H9 (cell line): ENCODE results near the gene MGAT4A. TPM values are rescaled to one million over a fixed set of nuclear protein-coding genes. Genes with fewer than 3 reads are reported as not detected.

Experiments
- DNase-seq: peaks from one replicate; pipeline ENCODE4 v3.0.0-alpha.2; 2017
- H2AFZ ChIP-seq: one replicate; pipeline ENCODE4 v1.6.1; 2013; ENCODE audit warnings: mild to moderate bottlenecking, low read length, control low read depth, moderate library complexity
- H2AK5ac ChIP-seq: 2 replicates; pipeline ENCODE4 v1.6.1; 2013; ENCODE audit warnings: low read length, control low read depth, mixed read lengths; ENCODE audit not compliant: insufficient read length
- H2BK120ac ChIP-seq: one replicate; pipeline ENCODE4 v1.6.1; 2013; ENCODE audit warnings: low read depth, mild to moderate bottlenecking, low read length, control low read depth, inconsistent platforms; ENCODE audit not compliant: poor library complexity, severe bottlenecking
- H2BK12ac ChIP-seq: 2 replicates; pipeline ENCODE4 v1.6.1; 2013; ENCODE audit warnings: low read length, control low read depth, mixed read lengths, low read depth; ENCODE audit not compliant: insufficient read length
- H2BK15ac ChIP-seq: 2 replicates; pipeline ENCODE4 v1.6.1; 2013; ENCODE audit warnings: low read depth, low read length, control low read depth
- H2BK20ac ChIP-seq: one replicate; pipeline ENCODE4 v1.6.1; 2013; ENCODE audit warnings: low read depth, mild to moderate bottlenecking, low read length, control low read depth, inconsistent platforms; ENCODE audit not compliant: poor library complexity, severe bottlenecking
- H2BK5ac ChIP-seq: 2 replicates; pipeline ENCODE4 v1.6.1; 2013; ENCODE audit warnings: low read length, control low read depth, mixed read lengths; ENCODE audit not compliant: insufficient read length
- H3K14ac ChIP-seq: 2 replicates; pipeline ENCODE4 v1.6.1; 2013; ENCODE audit warnings: low read length, control low read depth; ENCODE audit not compliant: insufficient read depth
- H3K18ac ChIP-seq: 2 replicates; pipeline ENCODE4 v1.6.1; 2013; ENCODE audit warnings: low read depth, mild to moderate bottlenecking, mixed read lengths, low read length, control low read depth; ENCODE audit not compliant: insufficient read length
- H3K23ac ChIP-seq: 2 replicates; pipeline ENCODE4 v1.6.1; 2013; ENCODE audit warnings: low read length, control low read depth, mixed read lengths, low read depth; ENCODE audit not compliant: insufficient read length
- H3K23me2 ChIP-seq: 2 replicates; pipeline ENCODE4 v1.6.1; 2013; ENCODE audit warnings: low read depth, mild to moderate bottlenecking, mixed read lengths, low read length, control low read depth; ENCODE audit not compliant: insufficient read length, poor library complexity, severe bottlenecking
- H3K27ac ChIP-seq: 2 replicates; pipeline ENCODE4 v1.5.1; 2013; ENCODE audit warnings: low read length, control low read depth, mixed read lengths, low read depth; ENCODE audit not compliant: insufficient read length
- H3K27me3 ChIP-seq: 2 replicates; pipeline ENCODE4 v1.6.1; 2013; ENCODE audit warnings: low read length, control low read depth, inconsistent platforms; ENCODE audit not compliant: insufficient read depth
- H3K4ac ChIP-seq: 2 replicates; pipeline ENCODE4 v1.6.1; 2013; ENCODE audit warnings: low read depth, mild to moderate bottlenecking, control low read depth, inconsistent platforms, low read length, moderate library complexity
- H3K4me1 ChIP-seq: 2 replicates; pipeline ENCODE4 v1.6.1; 2013; ENCODE audit warnings: low read length, control low read depth, inconsistent platforms; ENCODE audit not compliant: insufficient read depth
- H3K4me2 ChIP-seq: 2 replicates; pipeline ENCODE4 v1.6.1; 2013; ENCODE audit warnings: low read length, control low read depth, mixed read lengths; ENCODE audit not compliant: insufficient read length, insufficient read depth
- H3K56ac ChIP-seq: 2 replicates; pipeline ENCODE4 v1.6.1; 2013; ENCODE audit warnings: low read depth, mild to moderate bottlenecking, mixed read lengths, low read length, control low read depth; ENCODE audit not compliant: insufficient read length
- H3K79me1 ChIP-seq: 2 replicates; pipeline ENCODE4 v1.6.1; 2013; ENCODE audit warnings: low read depth, mild to moderate bottlenecking, moderate library complexity, low read length, control low read depth, inconsistent platforms; ENCODE audit not compliant: insufficient read depth, poor library complexity, severe bottlenecking
- H3K79me2 ChIP-seq: 2 replicates; pipeline ENCODE4 v1.6.1; 2013; ENCODE audit warnings: low read length, control low read depth, inconsistent platforms; ENCODE audit not compliant: insufficient read depth
- H3K9ac ChIP-seq: 2 replicates; pipeline ENCODE4 v1.6.1; 2013; ENCODE audit warnings: low read length, control low read depth, mixed read lengths; ENCODE audit not compliant: insufficient read length; ENCODE audit errors: extremely low read depth
- H3K9me3 ChIP-seq: one replicate; pipeline ENCODE4 v1.6.1; 2013; ENCODE audit warnings: low read depth, low read length, inconsistent platforms; ENCODE audit not compliant: control insufficient read depth
- H3T11ph ChIP-seq: one replicate; pipeline ENCODE4 v1.6.1; 2013; ENCODE audit warnings: mild to moderate bottlenecking, low read length, control low read depth, inconsistent platforms
- H4K20me1 ChIP-seq: one replicate; pipeline ENCODE4 v1.6.1; 2013; ENCODE audit not compliant: control insufficient read depth, insufficient read length, insufficient read depth
- H4K5ac ChIP-seq: 2 replicates; pipeline ENCODE4 v1.6.1; 2013; ENCODE audit warnings: low read depth, mild to moderate bottlenecking, mixed read lengths, low read length, control low read depth; ENCODE audit not compliant: insufficient read length
- H4K8ac ChIP-seq: replicated peaks from 2 replicates; pipeline ENCODE4 v1.6.1; 2013; ENCODE audit warnings: low read length, control low read depth, mixed read lengths, low read depth; ENCODE audit not compliant: insufficient read length
- H4K91ac ChIP-seq: 2 replicates; pipeline ENCODE4 v1.6.1; 2013; ENCODE audit warnings: low read depth, mild to moderate bottlenecking, moderate library complexity, mixed read lengths, low read length, control low read depth; ENCODE audit not compliant: insufficient read length
- H3K27ac Mint-ChIP-seq, 3 experiments: 2 replicates in 2 of 3; 3 replicates in 1 of 3; pipeline ENCODE4 v1.8.0; 2020 to 2021; ENCODE audit warnings: mixed read lengths in 3 of 3, mild to moderate bottlenecking in 1 of 3, moderate library complexity in 1 of 3
- H3K27me3 Mint-ChIP-seq: 2 replicates; pipeline ENCODE4 v1.8.0; 2021; ENCODE audit warnings: low read depth, mild to moderate bottlenecking, moderate library complexity, mixed read lengths
- H3K36me3 Mint-ChIP-seq, 3 experiments: 2 replicates in 2 of 3; 3 replicates in 1 of 3; pipeline ENCODE4 v1.8.0; 2020 to 2021; ENCODE audit warnings: low read depth in 3 of 3, mixed read lengths in 3 of 3; ENCODE audit not compliant: insufficient read depth in 1 of 3
- H3K4me1 Mint-ChIP-seq, 2 experiments: 2 replicates each; pipeline ENCODE4 v1.8.0; 2020; ENCODE audit warnings: mixed read lengths in 2 of 2
- H3K4me3 Mint-ChIP-seq, 2 experiments: 2 replicates in 1 of 2; 3 replicates in 1 of 2; pipeline ENCODE4 v1.8.0; 2020 to 2021; ENCODE audit warnings: mild to moderate bottlenecking in 2 of 2, mixed read lengths in 2 of 2, moderate library complexity in 1 of 2
- H3K9me3 Mint-ChIP-seq, 2 experiments: 2 replicates in 1 of 2; 3 replicates in 1 of 2; pipeline ENCODE4 v1.8.0; 2020; ENCODE audit warnings: mild to moderate bottlenecking in 2 of 2, mixed read lengths in 2 of 2, moderate library complexity in 1 of 2
- WGBS: extraction: QIAGEN DNeasy Blood & Tissue Kit; methylation state at CpG from one replicate; pipeline ENCODE4 v1.1.7; 2013; ENCODE audit warnings: missing lambda C conversion rate, low lambda C conversion rate, mixed read lengths; ENCODE audit not compliant: insufficient read length; ENCODE audit errors: extremely low coverage; 5-methylcytosine and 5-hydroxymethylcytosine counted together
- total RNA-seq: library from RNA; stranded (reverse); gene quantifications from 2 replicates; pipeline ENCODE4 v1.2.1, GENCODE V29; 2021
- TF ChIP-seq, protein P1 (sequence below): fragments of 200-600 bp; sonication (generic); conservative IDR thresholded peaks from 3 replicates; pipeline ENCODE4 v1.8.0; 2021; ENCODE audit warnings: antibody characterized with exemption, mild to moderate bottlenecking

The MGAT4A gene
- total RNA-seq, 1 experiment from 2014 or later, result 3.5 TPM

DNA sequence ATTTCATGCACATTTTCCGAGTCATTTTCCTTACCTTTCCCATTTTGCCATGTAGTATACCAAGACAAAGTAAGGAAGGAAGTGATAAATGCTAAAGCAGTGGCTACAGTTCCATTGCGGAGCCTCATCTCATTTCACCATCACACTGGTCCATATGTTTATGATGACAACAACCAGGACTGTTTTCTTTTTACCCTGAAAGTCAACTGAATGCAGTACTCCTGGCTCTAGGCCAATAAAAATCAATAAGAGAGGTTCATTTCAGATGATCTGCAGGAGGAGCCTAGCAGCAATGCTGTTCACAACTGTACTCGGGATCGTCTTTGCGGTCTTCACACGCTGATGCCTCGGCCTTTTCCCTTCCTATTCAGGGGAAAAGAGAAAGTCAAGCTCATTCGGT, 4.7 kb downstream of the MGAT4A start:
- Mint-ChIP-seq H3K9me3 (no peaks in the 10 kb centered on the region), H3K27me3 (peaks cover 33% of the 10 kb centered on the region), H3K27ac (no peak overlapping the region), H3K36me3 (no peaks in the 10 kb centered on the region), H3K4me3 (no peak overlapping the region), H3K4me1 (peaks cover 11 to 14% of the 10 kb centered on the region in 2 experiments)
- Histone ChIP-seq H4K91ac (no peak overlapping the region), H2BK5ac (no peak overlapping the region), H4K8ac (no peak overlapping the region), H3K4ac (no peak overlapping the region), H2BK15ac (no peak overlapping the region), H3K27me3 (peaks cover 6% of the 10 kb centered on the region; the same call in 1 of the 2 replicates), H3T11ph (no peak overlapping the region), H3K14ac (no peak overlapping the region), H3K4me2 (no peak overlapping the region), H2AFZ (no peak overlapping the region), H3K4me1 (no peaks in the 10 kb centered on the region), H4K20me1 (no peaks in the 10 kb centered on the region), H2BK120ac (no peak overlapping the region), H2AK5ac (no peak overlapping the region), H3K23ac (no peak overlapping the region), H3K79me1 (no peaks in the 10 kb centered on the region), H4K5ac (no peak overlapping the region), H2BK12ac (no peak overlapping the region), H3K9ac (no peak overlapping the region), H3K56ac (no peak overlapping the region), H3K18ac (no peak overlapping the region), H3K23me2 (no peaks in the 10 kb centered on the region), H3K27ac (no peak overlapping the region), H3K79me2 (no peaks in the 10 kb centered on the region), H2BK20ac (no peak overlapping the region), H3K9me3 (no peaks in the 10 kb centered on the region)
- TF ChIP-seq, protein P1, sequence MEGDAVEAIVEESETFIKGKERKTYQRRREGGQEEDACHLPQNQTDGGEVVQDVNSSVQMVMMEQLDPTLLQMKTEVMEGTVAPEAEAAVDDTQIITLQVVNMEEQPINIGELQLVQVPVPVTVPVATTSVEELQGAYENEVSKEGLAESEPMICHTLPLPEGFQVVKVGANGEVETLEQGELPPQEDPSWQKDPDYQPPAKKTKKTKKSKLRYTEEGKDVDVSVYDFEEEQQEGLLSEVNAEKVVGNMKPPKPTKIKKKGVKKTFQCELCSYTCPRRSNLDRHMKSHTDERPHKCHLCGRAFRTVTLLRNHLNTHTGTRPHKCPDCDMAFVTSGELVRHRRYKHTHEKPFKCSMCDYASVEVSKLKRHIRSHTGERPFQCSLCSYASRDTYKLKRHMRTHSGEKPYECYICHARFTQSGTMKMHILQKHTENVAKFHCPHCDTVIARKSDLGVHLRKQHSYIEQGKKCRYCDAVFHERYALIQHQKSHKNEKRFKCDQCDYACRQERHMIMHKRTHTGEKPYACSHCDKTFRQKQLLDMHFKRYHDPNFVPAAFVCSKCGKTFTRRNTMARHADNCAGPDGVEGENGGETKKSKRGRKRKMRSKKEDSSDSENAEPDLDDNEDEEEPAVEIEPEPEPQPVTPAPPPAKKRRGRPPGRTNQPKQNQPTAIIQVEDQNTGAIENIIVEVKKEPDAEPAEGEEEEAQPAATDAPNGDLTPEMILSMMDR, result no peak
- DNase-seq, result no peak
- WGBS, result no CpG with 5 or more reads among the region's 8 CpGs
